CD4-positive, alpha-beta T cell treated with Interleukin-21 for 1 hour (primary cell): ENCODE measurements around the gene MVB12B.

Source experiments
- DNase-seq: peaks from one replicate; pipeline ENCODE4 v3.0.0-alpha.2; 2020

Gene MVB12B

GRCh38 chr9:126497660-126498275, 171.1 kb downstream of the MVB12B start:
- DNase-seq: no peak

DNA sequence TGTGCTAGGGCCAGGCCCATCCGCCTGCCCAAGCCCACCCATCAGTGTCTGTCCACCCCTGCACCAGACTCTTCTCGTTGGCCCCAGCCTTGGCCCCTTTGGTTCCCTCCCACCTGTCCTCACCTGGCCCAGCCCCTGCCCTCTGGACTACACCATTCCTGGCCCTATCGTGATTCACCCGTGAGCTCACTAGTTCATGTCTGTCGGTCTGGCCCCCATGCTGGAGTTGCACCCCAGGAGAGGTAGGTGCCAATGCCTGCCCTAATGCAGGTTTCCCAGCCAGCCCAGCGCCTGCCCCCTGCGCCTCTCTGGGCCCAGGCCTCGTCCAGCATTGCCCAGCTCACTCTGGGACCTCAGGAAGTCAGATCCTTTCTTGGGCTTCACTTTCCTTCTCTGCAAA, 171.7 kb downstream of the MVB12B start:
- no peak for DNase-seq

GRCh38 chr9:126499005-126499910, 172.6 kb downstream of the MVB12B start:
- DNase-seq: peak; percentile 47

GRCh38 chr9:126499911-126500599, 173.4 kb downstream of the MVB12B start:
- no peak for DNase-seq

DNA sequence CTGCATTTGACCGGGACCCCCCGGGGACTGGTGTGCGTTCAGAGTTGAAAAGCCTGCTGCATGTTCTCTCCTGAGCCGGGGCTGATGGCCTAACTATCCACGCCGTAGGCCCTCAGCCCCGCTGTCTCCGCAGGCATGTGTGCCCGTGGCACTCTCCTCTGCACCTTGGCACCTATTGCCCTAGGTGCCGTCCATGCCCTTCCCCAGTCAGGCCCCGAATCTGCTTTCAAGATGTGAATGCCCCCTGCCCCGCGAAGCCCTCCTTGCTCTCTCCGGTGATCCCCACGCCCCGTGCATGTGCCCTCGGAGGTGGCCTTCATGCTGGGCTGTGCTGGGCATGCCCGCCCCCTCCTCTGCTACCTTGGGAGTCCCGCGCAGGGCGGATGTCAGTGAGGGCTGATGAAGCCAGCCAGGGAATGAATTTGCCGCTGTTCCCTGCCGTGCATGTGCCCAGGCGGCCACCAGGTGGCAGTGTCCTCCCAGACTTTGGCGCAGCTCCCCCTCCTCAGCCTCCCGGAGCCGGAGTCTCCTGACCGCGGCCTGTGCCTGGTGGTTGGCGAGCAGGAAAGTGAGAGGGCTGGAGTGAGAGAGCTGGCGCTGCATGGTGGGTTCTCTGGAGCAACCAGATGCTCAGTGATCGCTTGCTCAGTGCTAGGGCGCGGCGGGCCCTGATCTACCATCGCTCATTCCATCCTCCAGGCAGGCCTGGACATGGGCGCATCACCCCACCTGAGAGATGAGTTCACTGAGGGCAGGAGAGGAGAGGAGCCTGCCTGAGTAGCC, 174.2 kb downstream of the MVB12B start:
- DNase-seq: peak; percentile 67

DNA sequence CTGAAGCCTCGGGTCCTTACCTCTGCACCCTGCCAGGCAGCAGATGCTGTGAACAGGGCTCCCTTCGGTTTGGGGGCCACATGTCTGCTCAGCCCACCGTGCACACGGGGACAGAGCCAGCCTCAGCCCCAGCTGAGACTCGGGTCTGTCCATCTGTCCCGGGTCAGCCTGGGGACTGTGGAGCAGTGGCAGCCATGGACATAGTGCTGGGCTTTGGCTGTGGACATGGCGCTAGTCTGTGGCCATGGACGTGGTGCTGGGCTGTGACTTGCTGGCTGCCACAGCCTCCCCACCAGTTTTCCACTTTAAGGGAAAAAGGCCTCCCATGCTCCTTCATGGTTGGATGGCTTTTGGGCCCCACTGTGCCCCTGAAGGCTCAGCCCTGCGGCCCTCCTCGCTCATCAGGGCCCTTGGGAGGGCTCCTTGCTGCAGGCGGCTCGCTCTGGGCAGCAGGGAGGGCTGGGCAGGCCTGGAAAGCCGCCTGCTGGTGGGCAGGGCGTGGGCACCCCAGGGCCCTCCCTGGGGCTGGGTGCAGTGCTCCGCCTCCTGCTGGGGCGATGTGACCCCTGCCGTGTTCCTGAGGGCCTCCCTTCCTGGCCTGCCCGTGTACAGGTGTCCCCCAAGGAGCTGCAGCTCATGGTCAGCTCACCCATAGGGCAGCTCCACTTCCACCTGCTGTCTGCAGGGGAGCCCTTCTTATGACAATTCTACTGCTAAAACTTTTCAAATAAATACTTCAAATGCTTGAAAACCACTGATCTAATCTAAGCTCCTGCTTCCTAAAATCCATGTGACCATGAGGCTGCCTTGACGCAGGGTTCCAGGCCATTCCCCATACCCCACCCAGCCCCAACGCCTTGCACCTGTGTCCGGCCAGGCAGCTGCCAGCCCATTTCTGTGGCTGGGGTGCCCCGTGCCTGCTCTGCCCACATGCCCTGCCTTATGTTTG, 175.0 kb downstream of the MVB12B start:
- no peak for DNase-seq

DNA sequence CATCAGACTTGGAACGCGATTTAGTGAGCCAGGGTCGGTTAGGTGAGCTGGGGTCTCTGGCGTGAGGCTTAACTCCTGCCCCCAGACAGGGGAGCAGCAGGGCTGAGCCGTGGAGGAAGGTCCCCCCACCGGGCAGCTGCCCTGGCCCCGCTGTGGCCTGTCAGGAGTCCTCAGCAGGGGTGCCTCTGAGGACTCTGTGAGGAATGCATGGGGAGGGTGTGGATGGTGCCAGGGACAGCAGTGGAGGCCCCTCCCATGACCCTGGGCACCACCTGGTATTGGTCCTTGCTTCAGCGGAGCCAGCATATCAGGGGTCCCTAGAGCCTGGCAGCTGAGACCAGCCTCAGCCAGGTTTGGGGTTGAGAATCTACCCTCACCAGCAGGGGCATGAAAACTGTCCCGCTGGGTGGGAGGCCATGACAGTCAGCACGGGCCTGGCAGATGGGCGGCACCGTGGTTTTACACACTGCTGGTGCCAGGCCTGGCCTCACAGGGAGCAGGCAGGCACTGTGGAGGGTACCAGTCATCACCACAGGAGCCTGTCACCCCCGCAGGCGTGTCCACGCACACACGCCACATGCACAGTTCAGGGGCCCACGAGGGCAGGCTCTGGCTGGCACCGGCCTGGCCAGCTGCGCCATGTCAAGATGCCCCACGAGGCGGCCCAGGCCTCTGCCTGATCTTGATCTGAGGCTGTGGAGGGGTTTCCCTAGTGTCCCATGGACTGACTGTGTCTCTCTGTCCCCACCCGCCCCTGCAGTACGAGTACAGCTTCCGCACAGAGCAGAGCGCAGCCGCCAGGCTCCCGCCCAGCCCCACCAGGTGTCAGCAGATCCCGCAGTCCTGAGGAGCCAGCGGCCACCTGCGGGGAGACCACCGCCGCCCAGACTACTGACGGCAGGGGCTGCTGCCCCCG, 176.0 kb downstream of the MVB12B start:
- DNase-seq: no peak

- no peak for DNase-seq
These were observed 176.9 kb downstream of the MVB12B start for GRCh38 chr9:126503333-126504085.

DNA sequence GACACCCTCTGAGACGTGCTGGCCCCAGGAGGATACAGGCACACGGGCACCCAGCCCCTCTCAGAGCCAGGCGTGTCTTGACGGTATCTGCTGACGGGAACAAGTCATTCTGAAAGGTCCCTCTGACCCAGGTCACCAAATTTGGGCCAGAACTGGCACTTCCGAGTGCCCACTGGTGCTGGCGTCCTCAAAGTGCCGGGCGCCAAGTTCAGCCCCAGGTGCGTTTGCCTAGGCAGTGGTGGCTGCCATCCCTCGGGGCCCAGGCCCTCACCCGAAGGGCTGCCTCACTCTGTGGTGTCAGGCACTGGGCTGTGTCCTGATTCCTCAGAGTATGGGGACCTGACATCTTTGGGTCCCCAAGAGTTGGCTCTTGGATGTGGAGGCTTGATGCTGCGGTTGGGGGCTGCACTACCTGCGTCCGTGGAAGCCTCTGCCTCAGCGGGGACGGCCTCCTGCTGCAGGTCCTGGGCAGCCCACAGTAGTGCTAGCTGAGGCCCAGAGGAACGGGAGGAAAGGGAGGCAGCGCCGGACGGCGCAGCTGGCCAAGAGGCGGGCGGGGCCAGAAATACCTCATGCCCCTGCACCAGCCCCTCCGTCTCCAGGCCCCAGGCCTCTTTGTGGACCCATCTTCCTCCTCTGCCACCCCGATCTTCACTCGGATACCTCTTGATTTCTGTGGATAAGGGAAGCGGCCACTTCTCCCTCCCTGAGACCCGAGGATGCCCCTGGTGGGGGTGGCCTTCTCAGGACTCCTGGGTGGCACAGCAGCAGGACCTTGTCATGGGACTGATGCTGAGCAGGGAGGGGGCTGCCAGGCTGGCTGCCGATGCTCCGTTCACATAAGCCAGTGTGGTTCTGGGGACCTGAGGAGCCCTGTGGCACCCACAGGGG, 177.7 kb downstream of the MVB12B start:
- DNase-seq: no peak

- no peak for DNase-seq
These were observed 178.4 kb downstream of the MVB12B start for GRCh38 chr9:126504977-126505455.

DNA sequence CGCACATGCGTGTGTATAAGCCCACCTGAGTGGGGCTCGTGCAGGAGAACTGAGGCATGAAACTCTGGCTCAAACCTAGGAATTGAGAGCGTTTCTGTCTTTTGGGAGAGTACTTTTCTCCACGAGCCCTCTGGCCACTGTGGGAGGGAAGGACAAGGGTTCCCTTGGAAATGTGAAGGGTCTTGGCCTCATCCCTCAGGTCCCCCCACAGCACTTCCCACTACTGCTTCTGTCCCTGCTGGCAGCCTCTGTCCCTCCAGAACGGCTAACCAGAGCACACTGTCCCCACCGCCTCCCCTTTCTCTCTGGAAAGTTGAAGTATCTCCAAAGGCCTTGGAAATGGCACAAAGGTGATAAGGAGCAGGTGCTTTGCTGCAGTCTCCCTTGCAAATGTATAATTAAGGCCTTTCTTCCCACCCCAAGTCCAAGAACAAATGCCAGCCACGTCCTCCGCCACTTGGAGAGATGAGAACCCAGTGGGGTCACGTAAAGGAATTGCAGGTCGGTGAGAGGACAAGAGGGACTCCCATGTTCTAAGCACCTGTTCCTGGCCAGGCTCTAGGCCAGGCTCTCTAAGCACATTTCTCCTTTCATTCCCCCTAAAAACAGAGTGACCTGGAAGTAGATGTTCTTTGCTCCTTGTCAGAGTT, 179.2 kb downstream of the MVB12B start:
- DNase-seq: no peak

GRCh38 chr9:126506361-126507317, 180.0 kb downstream of the MVB12B start:
- DNase-seq: no peak

- DNase-seq: no peak
These were observed 180.9 kb downstream of the MVB12B start for GRCh38 chr9:126507318-126508109.

DNA sequence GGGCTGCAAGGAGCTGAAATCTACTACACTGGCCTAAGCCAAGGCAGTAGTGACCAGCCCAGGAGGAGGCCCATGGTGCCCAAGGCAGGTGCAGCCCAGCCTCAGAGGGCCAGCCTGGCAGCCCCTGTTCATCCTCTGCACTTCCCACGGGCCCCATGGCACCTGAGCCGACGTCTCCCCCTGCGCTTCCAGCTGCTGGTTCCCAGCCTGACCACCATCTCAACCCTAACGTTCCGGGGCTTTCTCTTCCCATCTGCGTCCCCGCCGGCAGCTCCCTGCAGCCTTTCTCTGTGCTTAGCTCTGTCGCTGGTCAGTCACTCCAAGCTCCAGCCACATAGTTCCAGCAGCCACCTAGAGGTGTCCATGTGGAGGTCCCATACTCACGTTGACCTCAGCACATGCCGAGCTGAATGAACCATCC, 181.6 kb downstream of the MVB12B start:
- DNase-seq: no peak

GRCh38 chr9:126508928-126509327, 182.3 kb downstream of the MVB12B start:
- no peak for DNase-seq

- no peak for DNase-seq
These were observed 183.1 kb downstream of the MVB12B start for GRCh38 chr9:126509718-126510117.
